DMS53 treated with DMSO at 0.1 percent for 48 hours (cell line): Measurements from ENCODE around the gene FARSA.
A peak's percentile ranks its signal among the peaks of the same experiment; 100 is the strongest.
"Not testable (repeated sequence)": the region's sequence is repeated elsewhere in the genome, so short reads cannot be mapped to it uniquely, and the experiment has no call there.

Experiments
- DNase-seq: peaks from one replicate; lab custom pipeline; 2025; ENCODE audit not compliant: unreplicated experiment; lab: John Stamatoyannopoulos, UW

Gene FARSA

GRCh38 chr19:12937927-12938778, 4.6 kb upstream of the FARSA start, which contains the start of gene CALR:
Gene CALR, plus strand, starts transcription at chr19:12938609. Its CDS starts 71 bp downstream, at chr19:12938680.
- peak; percentile 91 for DNase-seq

GRCh38 chr19:12937093-12937926, 3.8 kb upstream of the FARSA start:
- DNase-seq: no peak

- no peak for DNase-seq
These were observed 3.1 kb upstream of the FARSA start for GRCh38 chr19:12936582-12936981.

- no peak for DNase-seq
These were observed 1.6 kb upstream of the FARSA start for GRCh38 chr19:12935071-12935470.

GRCh38 chr19:12932392-12933286, 872 bp downstream of the FARSA start:
- DNase-seq: no peak

- no peak for DNase-seq
These were observed 3.4 kb downstream of the FARSA start for GRCh38 chr19:12930002-12930645.

GRCh38 chr19:12924621-12925310, 8.7 kb downstream of the FARSA start:
- DNase-seq: no peak

GRCh38 chr19:12922959-12923358, 10.6 kb downstream of the FARSA start:
- DNase-seq: no peak

GRCh38 chr19:12921047-12921446, 12.5 kb downstream of the FARSA start:
- no peak for DNase-seq

- DNase-seq: no peak
These were observed 15.3 kb downstream of the FARSA start for GRCh38 chr19:12918253-12918652.

GRCh38 chr19:12915860-12916259, 17.7 kb downstream of the FARSA start:
- DNase-seq: not testable (repeated sequence)

- DNase-seq: peak; percentile 62
These were observed 19.4 kb downstream of the FARSA start for GRCh38 chr19:12913851-12914690.

- DNase-seq: peak; percentile 87
These were observed 20.4 kb downstream of the FARSA start for GRCh38 chr19:12913011-12913561.

GRCh38 chr19:12912571-12912970, 20.9 kb downstream of the FARSA start:
- DNase-seq: peak; percentile 81

GRCh38 chr19:12907166-12907565, 26.3 kb downstream of the FARSA start:
- no peak for DNase-seq

GRCh38 chr19:12899891-12900518, 33.5 kb downstream of the FARSA start:
- no peak for DNase-seq

GRCh38 chr19:12896460-12896859, 37.1 kb downstream of the FARSA start:
- no peak for DNase-seq

GRCh38 chr19:12893582-12893981, 39.9 kb downstream of the FARSA start:
- DNase-seq: no peak
